Measurements from ENCODE around the gene GAGE10.
"Not testable (repeated sequence)": the region's sequence is repeated elsewhere in the genome, so short reads cannot be mapped to it uniquely, and the experiment has no call there.

Gene GAGE10

DNA sequence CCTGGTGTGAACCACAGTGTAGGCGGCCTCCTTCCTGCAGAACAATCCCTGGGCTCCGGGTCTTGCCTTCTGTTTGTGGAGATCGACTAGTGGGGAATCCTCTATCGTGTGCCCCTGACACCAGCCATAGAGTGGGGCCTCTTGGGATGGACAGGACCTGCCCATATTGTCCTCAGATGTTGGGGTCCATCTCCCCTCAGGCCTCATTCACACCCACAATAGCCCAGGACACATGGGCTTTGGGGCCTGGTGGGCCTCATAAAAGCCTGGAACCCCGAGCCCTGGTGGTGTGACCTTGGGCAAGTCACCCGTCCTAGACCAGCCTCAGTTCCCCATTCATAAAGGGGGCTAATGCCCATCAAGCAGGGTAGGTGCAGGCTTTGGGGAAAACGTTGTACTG, 13.2 kb upstream of the GAGE10 start:
- TF ChIP-seq, protein P1, sequence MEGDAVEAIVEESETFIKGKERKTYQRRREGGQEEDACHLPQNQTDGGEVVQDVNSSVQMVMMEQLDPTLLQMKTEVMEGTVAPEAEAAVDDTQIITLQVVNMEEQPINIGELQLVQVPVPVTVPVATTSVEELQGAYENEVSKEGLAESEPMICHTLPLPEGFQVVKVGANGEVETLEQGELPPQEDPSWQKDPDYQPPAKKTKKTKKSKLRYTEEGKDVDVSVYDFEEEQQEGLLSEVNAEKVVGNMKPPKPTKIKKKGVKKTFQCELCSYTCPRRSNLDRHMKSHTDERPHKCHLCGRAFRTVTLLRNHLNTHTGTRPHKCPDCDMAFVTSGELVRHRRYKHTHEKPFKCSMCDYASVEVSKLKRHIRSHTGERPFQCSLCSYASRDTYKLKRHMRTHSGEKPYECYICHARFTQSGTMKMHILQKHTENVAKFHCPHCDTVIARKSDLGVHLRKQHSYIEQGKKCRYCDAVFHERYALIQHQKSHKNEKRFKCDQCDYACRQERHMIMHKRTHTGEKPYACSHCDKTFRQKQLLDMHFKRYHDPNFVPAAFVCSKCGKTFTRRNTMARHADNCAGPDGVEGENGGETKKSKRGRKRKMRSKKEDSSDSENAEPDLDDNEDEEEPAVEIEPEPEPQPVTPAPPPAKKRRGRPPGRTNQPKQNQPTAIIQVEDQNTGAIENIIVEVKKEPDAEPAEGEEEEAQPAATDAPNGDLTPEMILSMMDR (IDR thresholded peaks at IDR 0.05; ENCODE audit: low read depth, low read length): no peak
- H3K4me1 ChIP-seq: no peaks in the 10 kb centered on the region
- no peaks in the 10 kb centered on the region for H3K9me3 ChIP-seq
- DNase-seq: no peak
- H3K36me3 ChIP-seq: no peaks in the 10 kb centered on the region
- H3K4me3 ChIP-seq (ENCODE audit: low read depth, low read length): no peak overlapping the region
- no peaks in the 10 kb centered on the region for H3K27me3 ChIP-seq

DNA sequence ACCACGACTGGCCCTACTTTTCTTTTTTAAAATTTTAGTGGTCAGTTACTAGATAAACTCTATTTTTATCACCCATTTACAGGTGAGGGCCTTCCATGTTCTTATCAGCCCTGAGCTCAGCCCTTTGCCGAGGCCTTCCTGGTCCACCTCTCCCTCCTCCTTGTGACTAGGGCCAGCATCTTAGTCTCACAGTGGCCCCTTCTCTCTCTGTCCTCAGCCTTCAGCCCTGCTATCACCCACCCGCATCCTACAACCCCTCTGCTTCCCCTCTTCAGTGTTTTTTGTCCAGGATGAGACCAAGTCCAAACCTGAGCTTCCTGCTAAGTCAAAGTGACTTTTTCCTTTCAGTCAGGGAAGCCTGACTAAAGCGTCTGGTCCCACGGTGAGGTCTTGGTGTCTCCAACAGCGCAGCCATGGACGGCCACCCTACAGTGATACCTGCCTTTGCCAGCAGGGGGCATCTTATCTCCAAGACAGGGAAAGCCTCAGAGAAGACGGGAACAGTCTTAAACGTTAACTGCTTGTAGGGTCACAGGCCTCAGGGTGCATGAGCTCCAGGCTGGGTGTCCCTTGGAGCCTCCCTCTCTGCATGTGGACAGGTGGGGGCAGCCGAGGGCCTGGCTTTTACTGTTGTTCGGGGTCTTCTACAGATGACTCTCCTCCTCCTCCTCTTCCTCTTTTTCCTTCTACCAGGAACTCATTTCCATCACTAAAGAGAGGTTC, 11.7 kb upstream of the GAGE10 start:
- no peaks in the 10 kb centered on the region for H3K9me3 ChIP-seq
- no peaks in the 10 kb centered on the region for H3K27me3 ChIP-seq
- peak; percentile 60 for DNase-seq
- H3K4me3 ChIP-seq (ENCODE audit: low read depth, low read length): no peak overlapping the region
- TF ChIP-seq, protein P1 (IDR thresholded peaks at IDR 0.05; ENCODE audit: low read depth, low read length): peak; percentile 65
- H3K36me3 ChIP-seq: no peaks in the 10 kb centered on the region
- H3K4me1 ChIP-seq: no peaks in the 10 kb centered on the region

DNA sequence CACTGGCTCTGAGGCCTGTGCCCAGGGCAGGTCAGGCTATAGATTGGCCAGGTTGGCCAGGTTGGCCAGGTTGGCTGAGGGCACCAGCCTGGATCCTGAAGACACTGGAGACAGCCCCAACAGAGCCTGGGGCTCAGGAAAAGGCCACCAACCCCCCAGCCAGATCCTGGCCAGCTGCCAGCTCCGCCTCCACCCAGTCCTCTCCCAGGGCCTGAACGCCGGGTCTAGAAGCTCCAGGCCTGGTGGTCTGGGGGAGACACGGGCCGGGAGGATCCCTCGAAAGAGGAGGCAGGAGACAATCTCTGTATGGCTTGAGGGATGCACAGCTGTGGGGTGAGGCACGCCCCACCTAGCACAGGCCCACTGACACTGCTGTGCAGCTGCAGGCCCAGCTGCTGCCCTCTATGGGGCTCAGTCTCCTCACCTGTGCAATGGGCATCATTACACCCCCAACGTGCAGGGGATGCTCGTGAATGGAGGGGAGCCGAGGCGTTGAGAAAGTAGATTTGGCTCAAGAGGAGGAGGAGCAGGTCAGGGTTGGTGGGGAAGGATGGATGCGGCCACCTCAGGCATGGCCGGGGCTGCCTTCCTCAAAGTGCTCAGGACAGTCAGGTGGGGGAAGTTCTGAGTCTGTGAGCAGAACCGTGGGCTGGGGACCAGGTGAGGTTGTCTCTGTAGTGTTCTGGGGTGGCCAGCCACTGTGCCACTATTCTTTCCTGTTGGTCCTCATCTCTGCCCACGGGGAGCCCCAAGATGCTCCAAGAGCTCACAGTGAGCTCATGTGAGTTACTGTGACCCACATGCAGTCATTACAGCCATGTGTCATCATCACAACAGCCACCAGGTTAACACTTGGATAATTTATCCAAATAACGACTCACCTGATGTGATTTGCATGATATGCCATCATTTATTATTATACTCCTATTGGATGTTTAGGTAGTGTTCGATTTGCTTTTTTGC, 10.8 kb upstream of the GAGE10 start:
- DNase-seq: no peak
- no peaks in the 10 kb centered on the region for H3K27me3 ChIP-seq
- no peaks in the 10 kb centered on the region for H3K4me1 ChIP-seq
- no peak overlapping the region for H3K4me3 ChIP-seq (ENCODE audit: low read depth, low read length)
- no peaks in the 10 kb centered on the region for H3K9me3 ChIP-seq
- TF ChIP-seq, protein P1 (IDR thresholded peaks at IDR 0.05; ENCODE audit: low read depth, low read length): no peak
- no peaks in the 10 kb centered on the region for H3K36me3 ChIP-seq

DNA sequence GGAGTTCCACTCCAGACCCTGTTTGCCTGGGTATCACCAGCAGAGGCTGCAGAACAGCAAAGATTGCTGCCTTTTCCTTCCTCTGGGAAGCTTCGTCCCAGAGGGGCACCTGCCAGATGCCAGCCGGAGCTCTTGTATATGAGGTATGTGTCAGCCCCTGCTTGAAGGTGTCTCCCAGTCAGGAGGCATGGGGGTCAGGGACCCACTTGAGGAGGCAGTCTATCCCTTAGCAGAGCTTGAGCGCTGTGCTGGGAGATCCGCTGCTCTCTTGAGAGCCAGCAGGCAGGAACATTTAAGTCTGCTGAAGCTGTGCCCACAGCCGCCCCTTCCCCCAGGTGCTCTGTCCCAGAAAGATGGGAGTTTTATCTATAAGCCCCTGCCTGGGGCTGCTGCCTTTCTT, 4.2 kb upstream of the GAGE10 start:
- H3K36me3 ChIP-seq; H3K4me3 ChIP-seq (ENCODE audit: low read depth, low read length); DNase-seq; H3K4me1 ChIP-seq; H3K9me3 ChIP-seq; H3K27me3 ChIP-seq: not testable (repeated sequence)

DNA sequence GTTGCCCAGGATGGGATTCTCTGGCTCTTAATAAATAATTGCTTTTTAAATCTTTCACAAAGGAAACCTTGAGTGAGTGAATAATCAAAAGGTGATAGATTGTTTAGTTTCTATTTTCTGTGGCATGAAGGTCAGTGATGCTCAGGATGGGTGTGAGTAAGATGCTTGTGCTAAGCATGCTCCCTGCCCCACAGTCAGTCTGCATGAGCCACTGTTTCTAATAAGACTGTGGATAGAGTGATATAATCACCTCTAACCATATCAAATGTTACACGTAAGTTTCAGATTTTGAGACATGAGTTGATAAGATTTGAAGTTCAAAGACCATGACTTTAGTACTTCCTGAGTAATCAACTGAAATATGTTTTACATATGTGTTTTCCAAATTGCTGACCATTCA, 2.7 kb upstream of the GAGE10 start:
- no peaks in the 10 kb centered on the region for H3K9me3 ChIP-seq
- no peak for DNase-seq
- TF ChIP-seq, protein P1 (IDR thresholded peaks at IDR 0.05; ENCODE audit: low read depth, low read length): no peak

DNA sequence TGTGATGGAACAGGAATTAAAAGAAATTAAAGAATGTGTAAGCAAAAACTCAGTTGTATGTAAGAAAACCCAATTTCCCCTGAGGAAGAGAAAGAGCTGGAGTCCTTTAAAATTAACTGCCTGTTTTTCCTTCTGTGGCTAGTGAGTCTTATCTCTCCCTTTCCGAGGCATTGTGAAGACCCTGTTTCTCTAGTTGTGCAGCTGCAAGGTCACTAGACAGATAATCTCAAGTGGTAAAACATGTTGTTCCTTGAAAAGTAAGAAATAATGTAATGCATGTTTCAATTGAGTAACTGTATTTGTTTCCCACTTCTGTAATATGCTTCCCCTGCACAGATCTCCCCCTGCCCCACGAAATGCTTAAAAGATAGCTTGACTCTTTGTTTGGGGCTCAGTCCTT, 4.3 kb downstream of the GAGE10 start:
- not testable (repeated sequence) for H3K9me3 ChIP-seq; H3K4me3 ChIP-seq (ENCODE audit: low read depth, low read length); H3K27me3 ChIP-seq; H3K36me3 ChIP-seq; H3K4me1 ChIP-seq; DNase-seq

More for the DNA sequence above, 2.7 kb upstream of the GAGE10 start:
- Histone ChIP-seq H3K36me3 (no peaks in the 10 kb centered on the region), H3K4me1 (no peaks in the 10 kb centered on the region), H3K4me3 (ENCODE audit: low read depth, low read length) (no peak overlapping the region), H3K27me3 (no peaks in the 10 kb centered on the region)

Measured in BE2C (cell line).